Fibroblast of the aortic adventitia (primary cell): ENCODE data around the gene MGAT4D. TPM values are rescaled to one million over a fixed set of nuclear protein-coding genes. Genes with fewer than 3 reads are reported as not detected.

ENCODE experiments used
- DNase-seq: peaks from one replicate; pipeline ENCODE4 v3.0.0-alpha.2; 2010; ENCODE audit warnings: low read depth
- H3K4me3 ChIP-seq: 2 replicates; pipeline ENCODE4 v1.5.1; 2011; ENCODE audit warnings: low read depth, mild to moderate bottlenecking, control low read depth, low read length, moderate library complexity
- CTCF ChIP-seq: IDR thresholded peaks from 2 replicates; pipeline ENCODE4 v1.5.1; 2011; ENCODE audit warnings: mild to moderate bottlenecking, low read length, control low read depth, inconsistent platforms; ENCODE audit not compliant: insufficient read depth
- total RNA-seq: library from RNA; depleted of rRNA; stranded (reverse); fragments of >200 nt; gene quantifications from 2 replicates; pipeline ENCODE4 v1.2.3, GENCODE V29; 2012; ENCODE audit warnings: low replicate concordance

The MGAT4D gene
- total RNA-seq, 1 donor: not detected

- no peak for DNase-seq
- no peak overlapping the region for H3K4me3 ChIP-seq
- TF ChIP-seq CTCF: no peak
Measured at GRCh38 chr4:140469791-140470733, 28.0 kb downstream of the MGAT4D start.

DNA sequence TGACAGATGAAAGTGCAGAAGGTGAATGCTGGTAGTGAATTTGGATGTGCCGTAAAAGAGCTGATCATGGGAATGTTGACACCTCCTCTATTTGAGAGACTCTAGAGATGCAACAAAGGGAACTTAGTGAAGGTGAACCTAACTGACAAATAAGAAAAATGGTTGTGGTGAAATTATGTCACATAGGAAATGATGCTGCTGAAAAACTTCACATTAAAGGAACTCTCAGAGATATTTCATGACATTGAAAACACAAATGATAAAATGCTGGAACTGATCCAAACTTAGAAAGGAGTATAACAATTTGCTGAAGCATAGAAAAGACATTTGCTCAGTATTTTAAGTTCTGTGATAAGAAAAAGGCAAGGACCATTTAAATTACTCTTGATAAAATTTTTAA lies 31.9 kb downstream of the MGAT4D start:
- H3K4me3 ChIP-seq: no peak overlapping the region
- TF ChIP-seq CTCF: no peak
- DNase-seq: no peak

- no peak for DNase-seq
- TF ChIP-seq CTCF: no peak
- no peak overlapping the region for H3K4me3 ChIP-seq
Measured at GRCh38 chr4:140463614-140464013, 34.5 kb downstream of the MGAT4D start.

DNA sequence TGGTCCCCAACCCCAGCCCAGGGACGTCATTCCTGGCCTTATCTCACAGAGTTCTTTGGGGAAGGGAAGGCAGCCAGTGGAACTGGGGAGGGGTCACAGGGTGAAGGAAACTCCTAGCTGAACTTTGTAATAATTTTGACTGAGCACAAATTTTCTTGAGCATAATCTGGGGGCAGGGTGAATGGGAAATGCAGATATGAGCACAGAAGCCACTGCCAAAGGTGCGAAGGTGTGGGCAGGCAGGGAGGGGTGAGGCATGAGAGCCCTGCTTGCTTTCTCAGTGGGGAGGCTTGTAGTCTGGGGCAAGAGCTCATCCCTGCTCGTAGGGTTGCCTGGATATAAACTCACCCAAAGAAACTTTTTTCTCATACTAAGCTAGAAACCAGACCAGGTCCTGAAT lies 34.9 kb downstream of the MGAT4D start:
- DNase-seq: no peak
- TF ChIP-seq CTCF: no peak
- H3K4me3 ChIP-seq: no peak overlapping the region

- no peak overlapping the region for H3K4me3 ChIP-seq
- no peak for TF ChIP-seq CTCF
- DNase-seq: no peak
Measured at GRCh38 chr4:140450352-140450751, 47.7 kb downstream of the MGAT4D start.

- H3K4me3 ChIP-seq: no peak overlapping the region
- TF ChIP-seq CTCF: no peak
- DNase-seq: no peak
Measured at GRCh38 chr4:140448830-140449229, 49.3 kb downstream of the MGAT4D start.
